NT2/D1 (cell line): ENCODE measurements around the gene MSRB1.

Source experiments
- DNase-seq: peaks from one replicate; pipeline ENCODE4 v3.0.0-alpha.2; 2011; ENCODE audit warnings: low read depth, low spot score
- H3K27me3 ChIP-seq: 2 replicates; pipeline ENCODE4 v1.6.0; 2011; ENCODE audit warnings: mild to moderate bottlenecking; ENCODE audit not compliant: insufficient read length, insufficient read depth
- H3K36me3 ChIP-seq: 2 replicates; pipeline ENCODE4 v1.6.1; 2011; ENCODE audit warnings: mild to moderate bottlenecking, low read length, mixed read lengths; ENCODE audit not compliant: insufficient read depth, insufficient read length
- H3K4me1 ChIP-seq: 2 replicates; pipeline ENCODE4 v1.5.1; 2011; ENCODE audit not compliant: insufficient read depth, insufficient read length
- H3K4me3 ChIP-seq: 2 replicates; pipeline ENCODE4 v1.5.1; 2011; ENCODE audit warnings: low read depth; ENCODE audit not compliant: insufficient read length
- H3K9ac ChIP-seq: 2 replicates; pipeline ENCODE4 v1.6.0; 2011; ENCODE audit warnings: low read depth; ENCODE audit not compliant: insufficient read length
- H3K9me3 ChIP-seq: 2 replicates; pipeline ENCODE4 v1.5.1; 2011; ENCODE audit warnings: mild to moderate bottlenecking, low read length; ENCODE audit not compliant: insufficient read depth
- SUZ12 ChIP-seq: IDR thresholded peaks from 2 replicates; pipeline ENCODE4 v1.6.1; 2011; ENCODE audit not compliant: insufficient read length, insufficient read depth; ENCODE audit errors: extremely low read depth
- YY1 ChIP-seq: IDR thresholded peaks from 2 replicates; pipeline ENCODE4 v1.6.1; 2011; ENCODE audit not compliant: insufficient read length, insufficient read depth
- ZNF274 ChIP-seq: IDR thresholded peaks from 2 replicates; pipeline ENCODE4 v1.6.1; 2011; ENCODE audit warnings: mild to moderate bottlenecking, low read depth, low read length

The MSRB1 gene

DNA sequence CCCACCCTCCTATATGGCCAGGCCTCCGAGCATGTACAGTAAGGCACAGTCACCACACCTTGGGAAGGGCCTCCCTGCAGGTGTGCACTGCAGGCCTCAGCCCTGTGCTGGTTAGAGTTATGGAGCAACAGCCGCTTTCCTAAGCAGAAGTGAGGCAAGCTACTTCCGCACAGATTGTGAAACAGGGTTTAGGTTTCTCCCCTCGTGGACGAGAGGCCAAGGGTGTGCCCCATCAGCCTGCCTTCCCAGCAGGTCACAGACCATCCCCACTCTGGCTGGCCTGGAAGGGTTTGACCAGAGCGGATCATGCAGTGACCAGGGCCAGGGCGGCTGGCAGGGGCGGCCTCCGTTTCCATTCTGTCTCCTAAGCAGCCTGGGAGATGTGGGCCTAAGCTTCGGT is 4.7 kb downstream of the MSRB1 start:
- no peaks in the 10 kb centered on the region for H3K9me3 ChIP-seq
- H3K4me3 ChIP-seq, result no peak overlapping the region
- TF ChIP-seq ZNF274 (no peak), YY1 (no peak)
- DNase-seq, result no peak
- no peak overlapping the region for H3K9ac ChIP-seq
- H3K4me1 ChIP-seq, result peaks cover 29% of the 10 kb centered on the region
- H3K27me3 ChIP-seq, result no peaks in the 10 kb centered on the region
- peaks cover 40% of the 10 kb centered on the region for H3K36me3 ChIP-seq

DNA sequence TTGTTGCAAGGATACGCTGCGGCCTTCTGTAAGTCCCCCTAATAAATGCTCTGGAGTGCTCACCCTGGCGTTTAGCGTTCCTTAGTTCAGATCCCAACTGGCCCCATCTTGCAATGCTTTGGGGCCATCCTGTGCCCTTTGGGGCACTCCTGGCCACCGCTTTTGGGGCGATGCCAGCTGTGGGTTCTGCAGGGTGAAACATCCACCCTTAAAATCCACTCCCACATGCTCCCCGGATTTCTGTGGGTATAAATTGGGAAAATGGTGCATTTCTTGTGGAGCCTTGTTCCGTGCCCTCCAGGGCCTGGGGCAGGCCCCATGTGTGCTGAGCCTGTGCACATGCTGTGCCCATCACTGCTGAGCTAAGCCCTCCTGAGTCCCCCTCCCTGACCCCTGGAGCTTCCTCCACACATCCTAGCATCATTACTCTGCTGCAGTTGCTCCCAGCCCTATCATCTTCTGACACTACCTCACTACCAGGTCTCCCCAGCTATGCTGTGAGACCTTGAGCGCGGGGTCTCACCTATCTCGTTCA is 6.0 kb downstream of the MSRB1 start:
- peaks cover 35% of the 10 kb centered on the region for H3K4me1 ChIP-seq
- TF ChIP-seq SUZ12 (no peak), YY1 (no peak), ZNF274 (no peak)
- no peak overlapping the region for H3K9ac ChIP-seq
- no peak overlapping the region for H3K4me3 ChIP-seq
- DNase-seq, result no peak
- peaks cover 40% of the 10 kb centered on the region for H3K36me3 ChIP-seq
- H3K27me3 ChIP-seq, result no peaks in the 10 kb centered on the region
- H3K9me3 ChIP-seq, result no peaks in the 10 kb centered on the region

DNA sequence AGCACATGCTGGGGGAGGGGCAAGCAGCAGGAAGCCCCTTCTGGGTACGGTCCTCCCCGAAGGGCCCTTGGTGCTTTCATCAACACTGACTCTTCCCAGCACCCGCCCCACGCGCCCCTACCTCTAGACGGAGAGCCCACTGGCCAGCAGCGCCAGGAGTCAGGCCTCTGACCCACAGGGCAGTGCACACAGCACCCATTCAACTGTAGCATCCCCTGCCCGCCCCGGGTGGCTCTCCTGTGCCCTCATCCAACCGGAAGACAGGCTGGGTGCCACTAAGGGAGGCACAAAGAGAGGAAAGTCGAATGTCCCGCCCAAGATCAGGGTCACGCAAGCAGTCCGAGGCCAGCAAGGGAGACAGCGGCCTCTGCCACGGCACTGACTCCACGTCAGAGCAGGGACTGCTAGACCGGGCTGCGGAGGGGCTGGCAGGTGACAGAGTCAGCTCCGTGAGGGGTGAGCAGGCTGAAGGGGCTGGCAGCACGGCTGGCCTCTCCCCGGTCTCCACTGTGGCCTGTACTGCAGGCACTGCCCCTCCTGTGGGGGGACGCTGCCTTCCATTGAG is 9.8 kb downstream of the MSRB1 start:
- H3K4me3 ChIP-seq, result no peak overlapping the region
- H3K9me3 ChIP-seq, result peaks cover 8% of the 10 kb centered on the region; the same call in 1 of the 2 replicates
- H3K27me3 ChIP-seq, result peaks cover 8% of the 10 kb centered on the region
- TF ChIP-seq ZNF274 (no peak), SUZ12 (no peak), YY1 (no peak)
- no peak for DNase-seq
- peaks cover 21% of the 10 kb centered on the region for H3K4me1 ChIP-seq
- H3K36me3 ChIP-seq, result peaks cover 12% of the 10 kb centered on the region
- H3K9ac ChIP-seq, result peak overlapping the region; percentile 58

DNA sequence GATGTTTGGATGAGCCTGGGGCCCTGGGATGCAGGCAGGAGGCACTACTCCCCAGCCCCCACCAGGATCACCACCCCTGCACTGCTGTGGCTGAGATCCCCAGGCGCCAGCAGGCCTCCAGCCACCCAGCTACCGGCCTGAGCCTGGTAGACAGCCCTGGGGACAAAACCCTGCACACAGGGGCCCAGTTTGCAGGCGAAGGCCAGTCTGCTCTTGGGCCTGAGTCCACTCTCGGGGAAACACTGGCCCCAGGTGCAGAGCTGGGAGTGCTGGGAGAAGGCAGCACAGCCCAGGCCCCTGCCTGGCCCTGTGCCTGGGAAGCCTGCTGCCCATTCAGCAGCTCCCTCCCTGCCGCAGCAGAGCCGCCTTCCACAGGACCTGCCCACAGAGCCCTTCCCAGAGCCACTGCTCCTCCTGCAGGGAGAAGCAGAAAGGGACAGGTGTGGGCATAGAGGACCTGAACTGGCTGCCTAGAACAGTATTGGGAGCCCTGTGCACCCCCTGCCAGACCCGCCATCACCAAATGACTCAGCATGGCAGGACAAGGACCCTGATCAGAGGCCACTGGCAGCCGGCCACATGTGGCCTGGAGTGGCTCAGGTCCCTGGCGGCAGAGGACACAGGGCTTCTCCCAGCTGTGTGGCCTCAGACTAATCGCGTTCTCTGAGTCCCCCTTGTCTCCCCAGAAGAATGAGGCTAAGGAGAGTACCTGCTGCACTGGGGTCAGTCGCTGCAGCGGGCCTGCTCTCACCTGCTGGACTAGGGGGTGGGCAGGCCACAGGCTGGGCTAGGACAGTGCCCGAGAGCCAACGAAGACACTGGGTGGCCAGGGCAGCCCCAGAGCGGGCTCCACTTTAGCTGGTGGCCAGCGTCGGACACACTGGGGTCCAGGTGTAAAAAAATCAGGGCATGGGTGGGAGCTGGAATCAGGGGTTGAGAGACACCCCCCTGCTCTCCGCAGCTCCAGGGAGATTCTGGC is 10.7 kb downstream of the MSRB1 start:
- H3K4me3 ChIP-seq, result no peak overlapping the region
- peaks cover 8% of the 10 kb centered on the region; the same call in 1 of the 2 replicates for H3K9me3 ChIP-seq
- peaks cover 21% of the 10 kb centered on the region for H3K4me1 ChIP-seq
- TF ChIP-seq SUZ12, result no peak
- TF ChIP-seq YY1, result no peak
- TF ChIP-seq ZNF274, result no peak
- H3K27me3 ChIP-seq, result peaks cover 8% of the 10 kb centered on the region
- H3K9ac ChIP-seq, result peak overlapping the region; percentile 58
- H3K36me3 ChIP-seq, result peaks cover 5% of the 10 kb centered on the region
- DNase-seq, result no peak

DNA sequence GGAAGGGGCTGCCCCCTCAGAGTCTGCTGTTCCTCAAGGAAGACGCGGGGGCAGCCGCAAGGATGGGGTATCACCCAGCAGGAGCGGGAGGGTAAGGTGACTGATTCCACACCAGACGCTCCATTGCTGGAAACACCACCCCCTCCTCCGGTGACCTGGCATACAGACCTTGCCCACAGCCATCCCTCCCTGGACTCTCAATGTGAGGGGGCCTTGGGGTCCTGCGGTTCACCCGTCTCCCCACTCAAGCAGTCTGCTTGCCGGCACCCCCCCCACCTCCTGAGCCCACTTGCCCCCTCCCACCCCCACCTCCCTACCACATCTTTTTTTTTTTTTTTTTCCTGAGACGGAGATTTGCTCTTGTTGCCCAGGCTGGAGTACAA is 12.7 kb downstream of the MSRB1 start:
- Histone ChIP-seq H3K9ac (no peak overlapping the region), H3K4me1 (peaks cover 20% of the 10 kb centered on the region), H3K27me3 (peaks cover 8% of the 10 kb centered on the region), H3K4me3 (no peak overlapping the region), H3K36me3 (no peaks in the 10 kb centered on the region), H3K9me3 (peaks cover 8% of the 10 kb centered on the region; the same call in 1 of the 2 replicates)
- no peak for DNase-seq
- TF ChIP-seq ZNF274 (no peak), SUZ12 (no peak), YY1 (no peak)

DNA sequence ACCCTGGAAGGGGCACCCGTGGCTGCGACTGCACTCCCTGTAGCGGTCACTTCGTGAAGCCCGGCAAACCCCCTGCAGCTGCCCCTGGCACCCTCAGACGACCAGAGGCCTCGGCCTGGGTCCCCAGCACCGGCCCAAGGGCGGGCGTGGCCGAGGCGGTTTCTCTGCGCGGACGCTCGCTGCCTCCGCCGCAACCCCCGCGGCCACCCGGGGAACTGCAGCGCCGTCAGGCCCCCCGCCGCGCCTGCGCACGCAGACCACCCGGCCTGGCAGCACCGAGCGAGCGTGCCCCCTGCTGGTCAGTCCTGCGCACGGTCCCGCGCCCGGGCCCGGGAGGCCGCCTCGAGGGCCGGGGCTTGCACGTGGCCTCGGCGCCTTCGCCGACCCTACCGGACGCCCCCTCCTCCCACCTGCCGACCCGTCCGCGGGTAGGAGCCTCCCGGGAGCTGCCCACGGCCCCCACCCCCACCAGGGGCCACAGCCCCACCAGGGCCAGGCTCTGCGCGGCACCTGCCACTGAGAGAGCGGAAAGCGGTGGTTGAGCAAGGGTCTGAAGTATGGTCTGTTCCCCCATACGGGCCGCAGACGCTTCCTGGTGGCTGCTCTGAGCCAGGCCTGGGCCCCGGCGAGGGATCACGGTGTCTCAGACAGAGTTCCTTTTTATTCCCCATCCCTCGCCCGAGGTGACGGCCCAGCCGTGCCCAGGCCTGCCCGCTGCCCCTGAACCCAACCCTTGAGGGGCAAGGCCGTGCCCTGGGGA is 13.2 kb downstream of the MSRB1 start:
- TF ChIP-seq SUZ12 (no peak), YY1 (no peak), ZNF274 (no peak)
- DNase-seq, result peak; percentile 71
- Histone ChIP-seq H3K4me3 (peak overlapping the region; percentile 38), H3K9me3 (peaks cover 8% of the 10 kb centered on the region; the same call in 1 of the 2 replicates), H3K27me3 (peaks cover 8% of the 10 kb centered on the region), H3K36me3 (no peaks in the 10 kb centered on the region), H3K9ac (peak overlapping the region; percentile 61), H3K4me1 (peaks cover 20% of the 10 kb centered on the region)
